ENCODE data around the gene PDS5B.

Gene PDS5B

DNA sequence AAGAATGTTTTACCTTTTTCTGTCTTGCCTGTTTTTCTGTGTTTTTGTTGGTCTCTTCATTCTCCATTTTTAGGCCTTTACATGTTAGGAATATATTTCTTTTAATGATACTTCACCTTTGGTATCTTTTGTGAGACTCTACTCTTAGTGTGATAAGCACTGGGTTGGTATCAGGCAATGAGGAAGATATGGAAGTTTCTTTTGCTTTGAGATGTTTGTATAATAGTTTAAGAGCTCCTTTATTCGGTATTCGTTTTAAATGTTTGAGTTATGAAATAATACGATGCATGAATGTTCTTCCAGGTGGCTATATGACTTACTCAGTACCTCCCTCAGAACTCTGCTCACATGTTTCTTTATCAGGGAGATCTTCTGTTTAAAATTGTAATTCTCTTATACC is 144.8 kb downstream of the PDS5B start:
- no peak for DNase-seq

GRCh38 chr13:32731576-32731975 is 145.3 kb downstream of the PDS5B start:
- peak; percentile 69 for DNase-seq

GRCh38 chr13:32733690-32734089 is 147.4 kb downstream of the PDS5B start:
- DNase-seq: no peak

GRCh38 chr13:32734511-32734910 is 148.3 kb downstream of the PDS5B start:
- peak; percentile 21 for DNase-seq

GRCh38 chr13:32735859-32736258 is 149.6 kb downstream of the PDS5B start:
- DNase-seq: no peak

DNA sequence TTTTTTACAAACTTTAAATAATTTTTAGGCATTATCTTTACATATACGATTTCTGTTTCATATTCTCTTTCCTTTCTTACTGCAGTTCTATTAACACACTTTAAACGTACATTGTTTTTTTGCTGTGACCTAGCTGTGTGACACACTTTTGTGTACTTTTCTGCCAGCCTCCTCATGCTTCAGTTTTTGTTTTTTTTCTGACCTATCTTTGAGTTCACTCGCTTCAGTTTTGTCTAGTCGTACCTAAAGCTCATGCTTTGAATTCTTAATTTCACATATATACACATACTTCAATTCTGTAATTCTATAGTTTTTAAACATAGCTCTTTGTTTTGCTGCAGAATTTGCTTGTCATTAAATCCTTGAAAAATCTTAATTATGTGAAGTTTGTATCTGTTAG is 150.4 kb downstream of the PDS5B start:
- DNase-seq: no peak

GRCh38 chr13:32737111-32737571 is 150.9 kb downstream of the PDS5B start:
- DNase-seq: no peak

DNA sequence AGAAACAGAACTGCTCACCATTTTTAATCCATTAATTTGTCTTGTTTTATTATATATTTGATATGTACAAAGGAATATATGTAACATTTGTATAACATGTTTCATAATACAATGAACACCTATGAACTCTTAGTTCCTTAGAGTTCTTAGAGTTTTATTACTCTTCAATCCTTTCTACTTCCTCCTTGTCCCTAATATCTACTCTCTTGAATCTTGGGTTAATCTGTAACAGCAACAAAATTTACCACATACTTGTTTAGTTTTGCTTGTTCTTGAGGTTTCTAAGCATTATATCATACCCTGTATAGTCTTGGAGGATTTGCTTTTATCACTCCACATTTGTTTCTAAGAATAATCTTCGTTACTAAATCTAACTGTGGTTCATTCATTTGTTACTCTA is 151.4 kb downstream of the PDS5B start:
- no peak for DNase-seq

DNA sequence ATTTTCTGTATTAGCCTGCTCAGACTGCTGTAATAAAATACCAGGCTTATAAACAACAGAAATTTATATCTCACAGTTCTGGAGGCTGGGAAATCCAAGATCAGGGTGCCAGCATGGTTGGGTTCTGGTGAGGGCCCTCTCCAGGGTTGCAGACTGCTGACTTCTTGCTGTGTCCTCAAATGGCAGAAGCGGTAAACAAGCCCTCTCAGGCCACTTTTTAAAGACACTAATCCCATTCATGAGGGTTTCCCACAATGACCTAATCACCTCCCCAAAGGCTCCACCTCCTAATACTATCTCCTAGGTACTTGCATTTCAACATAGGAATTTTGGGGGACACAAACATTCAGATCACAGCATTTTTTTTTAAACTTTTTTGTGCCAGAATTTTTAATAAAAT is 159.3 kb downstream of the PDS5B start:
- no peak for DNase-seq

DNA sequence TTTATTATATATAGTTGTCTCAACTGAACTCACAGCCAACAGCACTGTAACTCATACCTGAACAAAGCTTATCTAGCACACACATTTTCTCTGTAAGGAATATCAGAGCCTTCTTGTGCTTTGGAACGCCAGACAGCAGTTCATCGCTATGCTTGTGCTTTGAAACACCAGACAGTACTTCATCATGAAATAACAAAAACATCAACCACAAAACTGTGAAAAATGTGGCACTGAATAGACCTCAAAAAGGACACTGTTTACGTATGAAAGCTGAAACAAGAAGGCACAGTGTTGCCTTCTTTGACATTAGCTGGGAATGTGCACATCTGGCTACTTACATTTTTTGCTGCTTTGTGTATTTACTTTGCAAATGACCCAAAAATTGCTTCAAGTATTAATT is 160.2 kb downstream of the PDS5B start:
- DNase-seq: no peak

DNA sequence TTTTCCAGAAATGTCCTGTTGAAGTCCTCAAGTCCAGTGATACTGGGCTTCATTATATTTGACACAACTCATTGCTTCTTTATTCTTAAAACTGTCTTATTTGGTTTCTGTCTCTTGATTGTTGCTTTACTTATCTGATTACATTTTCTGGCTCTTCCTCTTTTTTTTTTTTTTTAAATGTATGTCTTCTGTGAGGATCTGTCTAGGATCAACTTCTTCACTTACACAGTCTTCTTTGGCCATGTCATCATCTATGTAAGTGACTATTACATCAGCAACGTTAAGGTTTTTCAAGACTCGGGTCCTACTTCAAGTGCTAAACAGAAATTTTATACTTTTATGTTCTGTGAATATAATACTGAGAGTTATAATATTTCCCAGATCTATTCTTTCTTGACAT is 162.1 kb downstream of the PDS5B start:
- DNase-seq: no peak

DNA sequence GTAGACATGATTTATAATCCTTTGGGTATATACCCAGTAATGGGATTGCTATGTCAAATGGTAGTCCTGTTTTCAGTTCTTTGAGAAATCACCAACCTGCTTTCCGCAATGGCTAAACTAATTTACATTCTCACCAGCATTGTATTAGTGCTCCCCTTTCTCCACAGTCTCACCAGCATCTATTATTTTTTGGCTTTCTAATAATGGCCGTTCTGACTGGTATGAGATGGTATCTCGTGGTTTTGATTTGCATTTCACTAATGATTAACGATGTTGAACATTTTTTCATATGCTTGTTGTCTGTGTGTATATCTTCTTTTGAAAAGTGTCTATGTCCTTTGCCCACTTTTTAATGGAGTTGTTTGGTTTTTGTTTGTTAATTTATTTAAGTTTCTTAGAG is 165.1 kb downstream of the PDS5B start:
- DNase-seq: no peak

GRCh38 chr13:32752311-32752710 is 166.1 kb downstream of the PDS5B start:
- DNase-seq: no peak

DNA sequence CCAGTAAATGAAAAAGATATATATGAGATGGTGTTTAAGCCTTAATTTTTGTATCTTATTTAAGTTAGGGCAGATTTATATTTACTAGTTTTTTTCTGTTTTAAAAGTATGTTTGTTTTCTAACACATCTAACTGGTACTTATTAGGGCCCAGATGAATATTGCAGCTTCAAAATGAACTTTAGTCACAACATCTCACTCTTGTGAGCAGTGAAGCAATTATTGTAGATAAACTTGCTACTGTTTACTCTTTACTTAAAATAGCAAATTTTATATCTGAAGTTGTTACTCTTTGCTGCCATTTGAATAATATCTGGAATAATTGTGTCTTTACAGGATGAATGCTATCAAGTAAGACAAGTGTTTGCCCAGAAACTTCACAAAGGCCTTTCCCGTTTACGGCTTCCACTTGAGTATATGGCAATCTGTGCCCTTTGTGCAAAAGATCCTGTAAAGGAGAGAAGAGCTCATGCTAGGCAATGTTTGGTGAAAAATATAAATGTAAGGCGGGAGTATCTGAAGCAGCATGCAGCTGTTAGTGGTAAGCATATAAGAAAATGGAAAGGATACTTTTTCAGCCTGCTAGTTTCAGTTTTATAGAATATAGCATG is 166.8 kb downstream of the PDS5B start:
- peak; percentile 54 for DNase-seq

- no peak for DNase-seq
Observed at GRCh38 chr13:32754179-32754578, 167.9 kb downstream of the PDS5B start.

DNA sequence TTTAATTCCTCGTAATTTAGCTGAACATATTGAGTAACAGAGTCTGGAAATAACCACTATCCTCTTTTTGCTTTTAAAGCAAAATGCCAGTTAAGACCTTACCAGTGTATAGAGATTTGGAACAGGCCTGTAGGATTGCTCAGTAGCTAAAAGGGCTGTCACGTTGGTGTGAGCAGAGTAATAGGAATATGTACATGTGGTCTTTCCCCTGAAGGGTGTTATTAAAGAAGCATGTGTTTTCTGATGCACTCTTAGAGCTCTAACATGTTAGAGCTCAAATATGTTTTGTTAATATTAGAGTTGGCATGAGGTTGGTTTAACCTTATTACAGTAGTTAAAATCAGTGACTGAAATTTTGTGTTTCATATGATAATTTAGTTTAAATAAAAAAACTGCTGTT is 172.9 kb downstream of the PDS5B start:
- DNase-seq: no peak

DNA sequence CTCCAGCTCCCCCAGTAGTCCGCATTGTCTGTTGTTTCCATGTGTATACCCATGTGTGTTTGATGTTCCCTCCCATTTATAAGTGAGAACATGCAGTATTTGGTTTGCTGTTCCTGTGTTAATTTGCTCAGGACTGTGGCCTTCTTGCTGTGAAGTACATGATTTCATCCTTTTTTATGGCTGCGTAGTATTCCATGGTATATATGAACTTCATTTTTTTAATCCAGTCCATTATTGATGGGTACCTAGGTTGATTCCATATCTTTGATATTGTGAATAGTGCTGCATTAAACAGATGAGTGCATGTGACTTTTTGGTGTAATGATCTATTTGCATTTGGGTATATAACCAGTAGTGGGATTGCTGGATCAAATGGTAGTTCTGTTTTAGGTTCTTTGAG is 175.2 kb downstream of the PDS5B start:
- no peak for DNase-seq

DNA sequence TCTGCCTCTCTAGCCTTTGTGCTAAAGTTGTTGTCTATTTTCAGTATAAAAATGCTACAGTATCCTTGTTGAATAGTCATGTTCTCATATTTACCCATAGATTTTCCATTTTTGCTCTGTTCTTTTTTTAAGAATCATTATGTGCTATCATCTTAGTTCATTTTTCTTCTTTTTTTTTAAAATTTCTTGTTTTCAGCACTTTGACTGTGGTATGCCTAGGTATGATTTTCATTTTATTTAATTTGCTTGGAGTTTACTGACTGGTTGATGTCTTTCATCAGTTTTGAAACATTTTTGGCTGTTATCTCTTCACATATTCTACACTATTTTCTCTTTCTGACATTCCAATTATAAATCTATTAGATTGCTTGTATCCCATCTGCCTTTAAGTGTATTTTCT is 192.9 kb downstream of the PDS5B start:
- DNase-seq: no peak

DNA sequence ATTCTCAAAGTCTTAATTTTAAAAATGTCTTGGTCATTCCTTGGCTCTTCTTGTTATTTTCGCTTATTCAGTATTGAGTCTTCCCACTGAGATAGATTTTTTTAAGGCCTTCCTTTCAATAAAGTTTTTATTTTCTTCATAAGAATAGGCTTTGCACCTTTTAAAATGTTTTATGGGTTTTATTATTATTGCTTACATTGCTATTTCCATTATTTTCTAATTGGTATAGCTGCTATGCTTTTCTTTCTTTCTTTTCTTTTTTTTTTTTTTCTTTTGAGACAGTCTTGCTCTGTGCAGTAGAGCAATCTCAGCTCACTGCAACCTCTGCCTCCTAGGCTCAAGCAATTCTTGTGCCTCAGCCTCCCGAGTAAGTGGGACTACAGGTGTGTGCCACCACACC is 195.7 kb downstream of the PDS5B start:
- DNase-seq: no peak

GRCh38 chr13:32783067-32783466 is 196.8 kb downstream of the PDS5B start:
- no peak for DNase-seq

- DNase-seq: peak; percentile 48
Observed at GRCh38 chr13:32790731-32791130, 204.5 kb downstream of the PDS5B start.

DNA sequence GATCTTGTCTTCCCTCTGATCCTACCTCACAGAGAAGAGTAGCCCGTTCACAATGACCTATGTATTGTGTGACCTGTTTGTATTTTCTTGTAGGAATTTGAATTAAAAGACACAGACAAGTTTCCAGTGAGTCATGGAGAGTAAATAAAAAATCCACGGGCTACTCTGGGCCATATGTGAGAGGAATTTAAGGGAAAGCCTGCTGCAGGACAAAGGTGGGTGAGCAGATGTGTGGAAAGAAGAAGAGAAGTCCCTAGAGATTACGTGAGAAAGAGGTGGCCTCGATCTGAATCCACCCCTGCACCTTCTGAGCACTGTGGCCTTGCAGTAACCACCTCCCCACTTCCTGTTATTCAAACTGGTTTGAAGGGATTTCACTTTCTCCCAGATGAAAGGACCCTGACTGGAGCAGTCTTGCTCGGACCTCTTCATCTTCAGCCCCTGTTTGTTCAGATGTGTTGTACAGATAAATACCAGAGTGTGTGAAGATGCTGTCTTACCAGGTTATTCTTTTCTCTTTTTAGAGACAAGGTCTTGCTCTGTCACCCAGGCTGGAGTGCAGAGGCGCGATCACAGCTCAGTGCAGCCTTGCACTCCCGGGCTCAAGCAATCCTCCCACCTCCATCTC is 205.4 kb downstream of the PDS5B start:
- peak; percentile 51 for DNase-seq

GRCh38 chr13:32796754-32797153 is 210.5 kb downstream of the PDS5B start:
- DNase-seq: no peak

GRCh38 chr13:32802159-32802558 is 215.9 kb downstream of the PDS5B start:
- DNase-seq: no peak

DNA sequence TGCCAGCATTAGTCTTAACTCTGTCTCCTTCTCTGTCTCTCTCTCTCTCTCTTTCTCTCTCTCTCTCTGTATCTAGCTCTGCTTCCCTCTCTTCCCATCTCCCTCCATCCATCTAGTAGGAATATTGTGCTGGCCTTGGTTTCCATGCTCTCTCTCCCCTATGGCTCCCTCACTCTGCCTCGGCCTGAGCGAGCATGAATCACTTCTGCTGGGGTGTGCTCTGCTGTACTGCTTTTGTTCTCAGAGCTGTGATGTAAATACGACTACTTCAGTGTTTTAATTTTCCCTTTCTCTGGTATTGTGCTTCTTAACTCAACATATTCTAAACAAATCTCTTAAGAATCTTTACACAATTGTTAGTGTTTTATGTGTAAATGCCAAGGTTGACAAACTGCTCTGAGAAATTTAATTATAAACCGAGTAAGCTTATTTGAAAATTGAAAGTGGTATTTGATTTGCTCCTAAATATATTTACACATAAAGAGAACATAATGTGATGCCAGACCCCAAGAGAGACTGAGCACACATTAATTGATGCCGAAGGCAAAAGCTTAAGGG is 218.5 kb downstream of the PDS5B start:
- peak; percentile 28 for DNase-seq
